NCI-H446 treated with DMSO at 0.1 percent for 48 hours (cell line): Measurements from ENCODE around the gene TPSAB1.

Source experiments
- DNase-seq: peaks from one replicate; lab custom pipeline; 2025; lab: John Stamatoyannopoulos, UW

The TPSAB1 gene

GRCh38 chr16:1210461-1210860 is 30.0 kb upstream of the TPSAB1 start:
- DNase-seq = no peak

GRCh38 chr16:1211451-1212268 is 28.8 kb upstream of the TPSAB1 start:
- DNase-seq = no peak

- no peak for DNase-seq
Measured at GRCh38 chr16:1212616-1213194, 27.8 kb upstream of the TPSAB1 start.

- no peak for DNase-seq
Measured at GRCh38 chr16:1213231-1213630, 27.3 kb upstream of the TPSAB1 start.

GRCh38 chr16:1213796-1214372 is 26.6 kb upstream of the TPSAB1 start:
- no peak for DNase-seq

- DNase-seq = no peak
Measured at GRCh38 chr16:1214719-1215118, 25.8 kb upstream of the TPSAB1 start.

GRCh38 chr16:1215574-1216295 is 24.8 kb upstream of the TPSAB1 start:
- DNase-seq = no peak

- no peak for DNase-seq
Measured at GRCh38 chr16:1216296-1216619, 24.2 kb upstream of the TPSAB1 start.

- DNase-seq = no peak
Measured at GRCh38 chr16:1216681-1217400, 23.7 kb upstream of the TPSAB1 start.

- DNase-seq = no peak
Measured at GRCh38 chr16:1217526-1217925, 23.0 kb upstream of the TPSAB1 start.

- no peak for DNase-seq
Measured at GRCh38 chr16:1218061-1218929, 22.2 kb upstream of the TPSAB1 start.

GRCh38 chr16:1218930-1219611 is 21.4 kb upstream of the TPSAB1 start:
- no peak for DNase-seq

- DNase-seq = no peak
Measured at GRCh38 chr16:1220098-1220728, 20.3 kb upstream of the TPSAB1 start.

GRCh38 chr16:1220841-1221627 is 19.5 kb upstream of the TPSAB1 start:
- no peak for DNase-seq

GRCh38 chr16:1221628-1222552 is 18.6 kb upstream of the TPSAB1 start:
- DNase-seq = no peak

- no peak for DNase-seq
Measured at GRCh38 chr16:1222553-1223354, 17.8 kb upstream of the TPSAB1 start.
